Testis (tissue), 2 donors: ENCODE measurements around the gene IL34.

Experiments
- POLR2A ChIP-seq: fragments of 450-650 bp; IDR thresholded peaks from one replicate; pipeline ENCODE4 v1.6.1; 2017; ENCODE audit warnings: antibody characterized with exemption, mild to moderate bottlenecking, moderate library complexity
- TF ChIP-seq, protein P1 (sequence below), 3 experiments: fragments of 450-650 bp in 2 of 3; fragments of 200-600 bp in 1 of 3; sonication (generic) in 1 of 3; IDR thresholded peaks; one replicate each; pipeline ENCODE4 v1.5.1; 2016 to 2019; ENCODE audit warnings: antibody characterized with exemption in 3 of 3, mild to moderate bottlenecking in 2 of 3, moderate library complexity in 1 of 3

DNA sequence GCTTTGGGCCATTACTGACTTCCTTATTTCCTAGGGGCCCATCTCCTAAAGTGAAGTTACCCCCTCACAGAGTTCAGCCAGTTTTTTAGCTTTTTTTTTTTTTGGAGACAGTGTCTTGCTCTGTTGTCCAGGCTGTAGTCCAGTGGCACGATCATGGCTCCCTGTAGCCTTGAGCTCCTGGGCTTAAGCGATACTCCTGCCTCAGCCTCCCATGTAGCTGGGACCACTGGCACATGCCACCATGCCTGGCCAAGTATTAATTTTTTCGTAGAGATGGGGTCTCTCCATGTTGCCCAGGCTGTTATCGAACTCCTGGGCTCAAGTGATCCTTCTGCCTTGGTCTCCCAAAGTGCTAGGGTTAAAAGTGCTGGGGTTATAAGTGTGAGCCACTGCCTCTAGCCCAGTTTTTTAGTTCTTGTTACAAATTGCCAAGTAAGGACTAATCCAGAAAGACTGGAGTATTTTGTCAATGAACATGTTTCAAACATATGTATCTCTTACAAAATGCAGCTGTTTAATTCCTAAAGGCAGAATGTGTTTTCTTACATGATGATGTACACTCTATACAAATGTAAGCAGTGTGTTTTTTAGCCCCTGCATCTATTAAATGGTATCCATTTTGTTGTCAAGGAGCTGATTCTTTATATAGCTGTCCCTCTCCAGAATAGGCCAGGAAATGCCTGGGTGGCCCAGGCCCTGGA, 49.1 kb upstream of the IL34 start:
- TF ChIP-seq, protein P1, sequence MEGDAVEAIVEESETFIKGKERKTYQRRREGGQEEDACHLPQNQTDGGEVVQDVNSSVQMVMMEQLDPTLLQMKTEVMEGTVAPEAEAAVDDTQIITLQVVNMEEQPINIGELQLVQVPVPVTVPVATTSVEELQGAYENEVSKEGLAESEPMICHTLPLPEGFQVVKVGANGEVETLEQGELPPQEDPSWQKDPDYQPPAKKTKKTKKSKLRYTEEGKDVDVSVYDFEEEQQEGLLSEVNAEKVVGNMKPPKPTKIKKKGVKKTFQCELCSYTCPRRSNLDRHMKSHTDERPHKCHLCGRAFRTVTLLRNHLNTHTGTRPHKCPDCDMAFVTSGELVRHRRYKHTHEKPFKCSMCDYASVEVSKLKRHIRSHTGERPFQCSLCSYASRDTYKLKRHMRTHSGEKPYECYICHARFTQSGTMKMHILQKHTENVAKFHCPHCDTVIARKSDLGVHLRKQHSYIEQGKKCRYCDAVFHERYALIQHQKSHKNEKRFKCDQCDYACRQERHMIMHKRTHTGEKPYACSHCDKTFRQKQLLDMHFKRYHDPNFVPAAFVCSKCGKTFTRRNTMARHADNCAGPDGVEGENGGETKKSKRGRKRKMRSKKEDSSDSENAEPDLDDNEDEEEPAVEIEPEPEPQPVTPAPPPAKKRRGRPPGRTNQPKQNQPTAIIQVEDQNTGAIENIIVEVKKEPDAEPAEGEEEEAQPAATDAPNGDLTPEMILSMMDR (IDR thresholded peaks at IDR 0.05) = no peak
- no peak for TF ChIP-seq POLR2A
